NT2/D1 (cell line): Measurements from ENCODE around the gene TATDN2.

Source experiments
- SUZ12 ChIP-seq: IDR thresholded peaks from 2 replicates; pipeline ENCODE4 v1.6.1; 2011; ENCODE audit not compliant: insufficient read length, insufficient read depth; ENCODE audit errors: extremely low read depth
- YY1 ChIP-seq: IDR thresholded peaks from 2 replicates; pipeline ENCODE4 v1.6.1; 2011; ENCODE audit not compliant: insufficient read length, insufficient read depth

DNA sequence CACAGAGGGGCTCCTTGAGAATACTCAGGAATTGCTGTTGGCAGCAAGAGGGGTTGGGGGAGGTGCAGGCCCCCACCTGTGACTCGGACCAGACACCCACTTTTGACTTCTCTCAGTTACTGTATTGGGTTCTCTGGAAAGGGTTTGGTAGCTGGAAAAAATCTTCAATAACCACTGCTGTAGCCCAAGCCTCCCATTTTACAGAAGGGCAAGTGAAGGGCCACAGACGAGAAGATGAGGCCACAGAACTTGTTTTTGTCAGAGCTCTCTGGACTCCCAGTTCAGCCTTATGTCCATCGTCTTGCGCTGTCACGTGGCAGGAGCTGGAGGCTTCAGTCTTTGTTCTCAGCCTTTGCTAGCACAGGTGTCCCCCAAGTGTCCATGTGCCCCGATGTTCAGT, 12.7 kb upstream of the TATDN2 start:
- TF ChIP-seq SUZ12 = no peak
- TF ChIP-seq YY1 = no peak
